CD4-positive, alpha-beta memory T cell (primary cell): ENCODE results near the gene THSD7A. TPM values are rescaled to one million over a fixed set of nuclear protein-coding genes. Genes with fewer than 3 reads are reported as not detected.

Experiments used
- CTCF ChIA-PET: fragments of 350-600 bp; sonication (Branson Sonifier 250); formaldehyde crosslinking; loops from one replicate; lab custom pipeline; 2021; ENCODE audit warnings: inconsistent platforms; ENCODE audit not compliant: partially characterized antibody; lab: Charles Lee
- POLR2A ChIA-PET: fragments of 350-600 bp; sonication (Branson Sonifier 250); formaldehyde crosslinking; loops from one replicate; lab custom pipeline; 2021; ENCODE audit not compliant: partially characterized antibody; lab: Charles Lee
- DNase-seq, 5 donors: peaks; one replicate each; pipeline versions ENCODE4 v3.0.0 to v3.0.0-alpha.2; 2020 to 2022; ENCODE audit warnings: mixed read lengths in 1 of 5
- H3K27ac ChIP-seq: one replicate; pipeline ENCODE4 v1.7.0; 2013; ENCODE audit warnings: low read depth, low read length
- H3K27me3 ChIP-seq: 2 replicates; pipeline ENCODE4 v1.7.0; 2013; ENCODE audit warnings: mild to moderate bottlenecking, low read length, moderate library complexity; ENCODE audit not compliant: insufficient read depth
- H3K36me3 ChIP-seq: 2 replicates; pipeline ENCODE4 v1.7.0; 2013; ENCODE audit warnings: mild to moderate bottlenecking, low read length, moderate library complexity; ENCODE audit not compliant: insufficient read depth
- H3K4me1 ChIP-seq: 2 replicates; pipeline ENCODE4 v1.7.0; 2013; ENCODE audit warnings: mild to moderate bottlenecking, low read length, moderate library complexity; ENCODE audit not compliant: insufficient read depth
- H3K4me3 ChIP-seq, 2 donors: one replicate each; pipeline ENCODE4 v1.7.0; 2013; ENCODE audit warnings: low read length in 2 of 2, mild to moderate bottlenecking in 1 of 2
- H3K9me3 ChIP-seq, 2 donors: one replicate each; pipeline ENCODE4 v1.7.0; 2013; ENCODE audit warnings: low read length in 2 of 2, control low read depth in 1 of 2; ENCODE audit not compliant: control insufficient read depth in 1 of 2
- H3K27ac Mint-ChIP-seq, 7 donors: one replicate each; pipeline ENCODE4 v1.8.0; 2020 to 2021; ENCODE audit warnings: mixed read lengths in 7 of 7, mild to moderate bottlenecking in 6 of 7, inconsistent platforms in 3 of 7, moderate library complexity in 3 of 7
- H3K27me3 Mint-ChIP-seq, 2 donors: one replicate each; pipeline ENCODE4 v1.8.0; 2020 to 2021; ENCODE audit warnings: mixed read lengths in 2 of 2
- H3K36me3 Mint-ChIP-seq, 2 donors: one replicate each; pipeline ENCODE4 v1.8.0; 2020 to 2021; ENCODE audit warnings: mixed read lengths in 2 of 2, inconsistent platforms in 1 of 2, mild to moderate bottlenecking in 1 of 2
- H3K4me1 Mint-ChIP-seq, 4 donors: one replicate each; pipeline ENCODE4 v1.8.0; 2020 to 2021; ENCODE audit warnings: mixed read lengths in 4 of 4, mild to moderate bottlenecking in 1 of 4
- H3K4me3 Mint-ChIP-seq, 8 donors: one replicate each; pipeline ENCODE4 v1.8.0; 2020 to 2021; ENCODE audit warnings: mixed read lengths in 8 of 8, mild to moderate bottlenecking in 7 of 8, moderate library complexity in 6 of 8, inconsistent platforms in 3 of 8
- H3K9me3 Mint-ChIP-seq, 8 donors: one replicate each; pipeline ENCODE4 v1.8.0; 2020 to 2021; ENCODE audit warnings: mixed read lengths in 8 of 8, mild to moderate bottlenecking in 5 of 8, inconsistent platforms in 3 of 8, moderate library complexity in 1 of 8
- intact Hi-C: fragments of 100-400 bp; cut with micrococcal nuclease; formaldehyde crosslinking; loops from one replicate; pipeline ENCODE4 v1.15.1; 2023
- polyA plus RNA-seq, 2 donors: library from polyadenylated mRNA; unstranded; fragments of 300-500 nt; fragmentation: Illumina TruSeq; gene quantifications; one replicate each; pipeline ENCODE4 v1.2.3, GENCODE V29; 2021
- total RNA-seq, 2 experiments: library from RNA; stranded (reverse); gene quantifications; one replicate each; pipeline ENCODE4 v1.2.3, GENCODE V29; 2021

The THSD7A gene, protein sequence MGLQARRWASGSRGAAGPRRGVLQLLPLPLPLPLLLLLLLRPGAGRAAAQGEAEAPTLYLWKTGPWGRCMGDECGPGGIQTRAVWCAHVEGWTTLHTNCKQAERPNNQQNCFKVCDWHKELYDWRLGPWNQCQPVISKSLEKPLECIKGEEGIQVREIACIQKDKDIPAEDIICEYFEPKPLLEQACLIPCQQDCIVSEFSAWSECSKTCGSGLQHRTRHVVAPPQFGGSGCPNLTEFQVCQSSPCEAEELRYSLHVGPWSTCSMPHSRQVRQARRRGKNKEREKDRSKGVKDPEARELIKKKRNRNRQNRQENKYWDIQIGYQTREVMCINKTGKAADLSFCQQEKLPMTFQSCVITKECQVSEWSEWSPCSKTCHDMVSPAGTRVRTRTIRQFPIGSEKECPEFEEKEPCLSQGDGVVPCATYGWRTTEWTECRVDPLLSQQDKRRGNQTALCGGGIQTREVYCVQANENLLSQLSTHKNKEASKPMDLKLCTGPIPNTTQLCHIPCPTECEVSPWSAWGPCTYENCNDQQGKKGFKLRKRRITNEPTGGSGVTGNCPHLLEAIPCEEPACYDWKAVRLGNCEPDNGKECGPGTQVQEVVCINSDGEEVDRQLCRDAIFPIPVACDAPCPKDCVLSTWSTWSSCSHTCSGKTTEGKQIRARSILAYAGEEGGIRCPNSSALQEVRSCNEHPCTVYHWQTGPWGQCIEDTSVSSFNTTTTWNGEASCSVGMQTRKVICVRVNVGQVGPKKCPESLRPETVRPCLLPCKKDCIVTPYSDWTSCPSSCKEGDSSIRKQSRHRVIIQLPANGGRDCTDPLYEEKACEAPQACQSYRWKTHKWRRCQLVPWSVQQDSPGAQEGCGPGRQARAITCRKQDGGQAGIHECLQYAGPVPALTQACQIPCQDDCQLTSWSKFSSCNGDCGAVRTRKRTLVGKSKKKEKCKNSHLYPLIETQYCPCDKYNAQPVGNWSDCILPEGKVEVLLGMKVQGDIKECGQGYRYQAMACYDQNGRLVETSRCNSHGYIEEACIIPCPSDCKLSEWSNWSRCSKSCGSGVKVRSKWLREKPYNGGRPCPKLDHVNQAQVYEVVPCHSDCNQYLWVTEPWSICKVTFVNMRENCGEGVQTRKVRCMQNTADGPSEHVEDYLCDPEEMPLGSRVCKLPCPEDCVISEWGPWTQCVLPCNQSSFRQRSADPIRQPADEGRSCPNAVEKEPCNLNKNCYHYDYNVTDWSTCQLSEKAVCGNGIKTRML (N-terminal part only)
- not detected for total RNA-seq
- polyA plus RNA-seq = not detected

DNA sequence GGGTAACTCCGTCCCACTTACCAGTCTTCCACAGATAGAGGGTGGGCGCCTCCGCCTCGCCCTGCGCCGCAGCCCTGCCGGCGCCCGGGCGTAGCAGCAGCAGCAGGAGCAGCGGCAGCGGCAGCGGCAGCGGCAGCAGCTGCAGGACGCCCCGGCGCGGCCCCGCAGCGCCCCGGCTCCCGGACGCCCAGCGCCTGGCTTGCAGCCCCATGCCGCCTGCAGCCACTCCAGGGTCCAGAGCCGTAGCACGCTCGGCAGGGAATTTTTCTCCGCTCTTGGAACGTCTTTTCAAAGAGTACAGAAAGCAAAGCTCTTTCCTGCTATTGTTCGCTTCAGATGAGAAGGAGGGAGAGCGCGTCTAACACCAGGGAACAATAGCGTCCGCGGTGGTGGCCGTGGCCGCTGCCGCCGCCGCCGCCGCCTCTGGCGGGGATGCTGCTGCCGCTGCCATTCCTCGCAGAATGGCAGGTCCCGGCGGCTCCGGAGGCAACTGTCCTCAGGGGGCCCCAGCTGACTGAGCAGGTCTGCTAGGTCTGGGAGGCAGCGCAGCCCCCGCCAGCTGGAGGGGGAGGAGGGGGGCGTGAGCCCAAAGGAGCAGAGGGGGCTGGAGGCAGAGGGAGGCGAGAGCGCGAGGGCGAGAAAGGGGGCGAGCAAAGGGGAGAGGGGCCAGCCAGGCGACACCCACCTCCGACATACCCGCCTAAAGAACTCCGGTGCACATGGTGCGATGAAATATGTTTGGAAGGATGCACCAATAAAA is at the start of gene THSD7A:
Gene THSD7A, minus strand, starts transcription at position 463 of the 760 bp plus-strand sequence. Its CDS starts 252 bp downstream, at position 211.
- no peaks in the 10 kb centered on the region for H3K9me3 ChIP-seq
- H3K4me1 Mint-ChIP-seq = peaks cover 0 to 10% (median 5%) of the 10 kb centered on the region in 4 donors
- intact Hi-C loops = no loop called here
- H3K9me3 Mint-ChIP-seq = no peaks in the 10 kb centered on the region
- peaks cover 16 to 20% of the 10 kb centered on the region in 2 donors for H3K27me3 Mint-ChIP-seq
- peaks cover 4% of the 10 kb centered on the region for H3K4me1 ChIP-seq
- no peaks in the 10 kb centered on the region for H3K36me3 Mint-ChIP-seq
- H3K27ac ChIP-seq = no peak within 1 kb of the TSS
- H3K27ac Mint-ChIP-seq = no peak within 1 kb of the TSS
- DNase-seq = peak in 4 of 5 donors; percentile 3 to 31 (median 4)
- H3K4me3 ChIP-seq = no peak within 1 kb of the TSS
- ChIA-PET CTCF (no interaction called here), POLR2A (no interaction called here)
- peaks cover 8% of the 10 kb centered on the region for H3K27me3 ChIP-seq
- H3K4me3 Mint-ChIP-seq = peak within 1 kb of the TSS in 7 of 8 donors; percentile 14 to 65 (median 47)
- no peaks in the 10 kb centered on the region for H3K36me3 ChIP-seq

GRCh38 chr7:11881680-11882079 is 49.7 kb upstream of the THSD7A start:
- Histone ChIP-seq H3K36me3 (no peaks in the 10 kb centered on the region), H3K27me3 (no peaks in the 10 kb centered on the region), H3K4me3 (no peak overlapping the region), H3K27ac (no peak overlapping the region), H3K4me1 (no peaks in the 10 kb centered on the region), H3K9me3 (no peaks in the 10 kb centered on the region)
- no peaks in the 10 kb centered on the region for H3K4me1 Mint-ChIP-seq
- H3K27ac Mint-ChIP-seq = no peak overlapping the region
- no peaks in the 10 kb centered on the region for H3K36me3 Mint-ChIP-seq
- no peak overlapping the region for H3K4me3 Mint-ChIP-seq
- intact Hi-C loops = no loop called here
- H3K9me3 Mint-ChIP-seq = peaks cover 0 to 3% (median 0%) of the 10 kb centered on the region in 8 donors
- CTCF ChIA-PET = no interaction called here
- H3K27me3 Mint-ChIP-seq = no peaks in the 10 kb centered on the region
- POLR2A ChIA-PET = no interaction called here
- no peak for DNase-seq

DNA sequence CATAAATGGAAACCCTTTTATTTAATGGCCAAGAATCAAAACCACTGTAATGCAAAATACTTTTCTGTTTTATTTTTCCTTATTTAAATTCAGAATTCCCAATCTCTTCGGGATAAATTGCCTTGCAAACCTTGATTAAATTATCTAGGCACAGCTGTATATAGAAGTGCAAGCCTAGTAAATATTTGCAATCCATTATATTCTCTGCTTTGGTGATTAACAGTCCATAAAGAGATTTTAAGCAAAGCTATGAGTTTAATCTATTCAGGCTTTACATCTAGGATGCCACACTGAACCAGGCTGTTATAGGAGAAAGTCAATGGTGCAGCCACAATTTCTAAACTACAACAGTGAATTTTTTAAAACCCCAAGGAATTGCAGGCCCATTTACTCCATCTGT is 43.6 kb upstream of the THSD7A start:
- no peaks in the 10 kb centered on the region for H3K36me3 ChIP-seq
- POLR2A ChIA-PET = no interaction called here
- no peak for DNase-seq
- H3K27ac ChIP-seq = no peak overlapping the region
- intact Hi-C loops = no loop called here
- no peak overlapping the region for H3K4me3 Mint-ChIP-seq
- H3K27me3 ChIP-seq = no peaks in the 10 kb centered on the region
- H3K9me3 ChIP-seq = no peaks in the 10 kb centered on the region
- H3K9me3 Mint-ChIP-seq = no peaks in the 10 kb centered on the region
- CTCF ChIA-PET = no interaction called here
- H3K4me3 ChIP-seq = no peak overlapping the region
- no peaks in the 10 kb centered on the region for H3K4me1 Mint-ChIP-seq
- H3K27ac Mint-ChIP-seq = no peak overlapping the region
- no peaks in the 10 kb centered on the region for H3K27me3 Mint-ChIP-seq
- no peaks in the 10 kb centered on the region for H3K36me3 Mint-ChIP-seq
- no peaks in the 10 kb centered on the region for H3K4me1 ChIP-seq

GRCh38 chr7:11865671-11866070 is 33.7 kb upstream of the THSD7A start:
- Mint-ChIP-seq H3K4me3 (no peak overlapping the region), H3K36me3 (no peaks in the 10 kb centered on the region), H3K9me3 (peaks cover 0 to 19% (median 5%) of the 10 kb centered on the region in 8 donors), H3K4me1 (no peaks in the 10 kb centered on the region), H3K27ac (no peak overlapping the region), H3K27me3 (no peaks in the 10 kb centered on the region)
- H3K4me1 ChIP-seq = no peaks in the 10 kb centered on the region
- DNase-seq = no peak
- POLR2A ChIA-PET = no interaction called here
- H3K27me3 ChIP-seq = no peaks in the 10 kb centered on the region
- CTCF ChIA-PET = no interaction called here
- intact Hi-C loops = no loop called here
- H3K27ac ChIP-seq = no peak overlapping the region
- H3K4me3 ChIP-seq = no peak overlapping the region
- H3K9me3 ChIP-seq = no peaks in the 10 kb centered on the region
- H3K36me3 ChIP-seq = no peaks in the 10 kb centered on the region

DNA sequence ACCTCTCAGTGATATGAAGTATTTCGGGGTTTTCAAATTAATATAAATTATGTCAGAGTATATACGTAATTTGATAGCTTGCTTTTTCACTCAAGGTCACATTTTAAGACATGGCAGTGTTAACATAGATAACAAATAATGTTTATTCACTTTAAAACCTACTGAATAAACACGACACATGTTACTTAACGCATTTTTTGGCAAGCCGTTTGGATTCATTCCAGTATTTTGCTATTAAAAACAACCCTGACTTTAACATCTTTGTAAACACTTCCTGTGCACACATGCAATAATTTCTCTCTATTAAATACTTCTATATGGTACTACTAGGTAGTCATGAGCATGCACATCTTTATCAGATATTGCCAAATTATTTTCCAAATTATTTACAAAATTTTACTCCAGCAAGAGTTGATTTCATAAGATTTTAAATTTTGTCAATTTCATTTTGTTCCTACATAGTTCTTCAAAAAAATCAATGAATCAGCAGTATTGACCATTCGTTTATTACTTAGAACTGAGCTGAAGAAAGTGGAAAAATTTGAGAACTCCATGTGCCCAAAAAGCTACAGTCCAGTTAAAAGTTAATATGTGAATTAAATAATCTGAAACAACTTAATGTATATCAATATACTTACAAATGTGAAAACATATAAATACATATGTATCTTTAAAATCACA is 26.8 kb upstream of the THSD7A start:
- no peak for DNase-seq
- H3K36me3 ChIP-seq = no peaks in the 10 kb centered on the region
- ChIA-PET CTCF (no interaction called here), POLR2A (no interaction called here)
- H3K4me1 ChIP-seq = no peaks in the 10 kb centered on the region
- H3K27ac ChIP-seq = no peak overlapping the region
- Mint-ChIP-seq H3K4me3 (no peak overlapping the region), H3K4me1 (no peaks in the 10 kb centered on the region), H3K9me3 (no peaks in the 10 kb centered on the region), H3K27ac (no peak overlapping the region), H3K27me3 (no peaks in the 10 kb centered on the region), H3K36me3 (no peaks in the 10 kb centered on the region)
- H3K9me3 ChIP-seq = no peaks in the 10 kb centered on the region
- H3K27me3 ChIP-seq = no peaks in the 10 kb centered on the region
- no peak overlapping the region for H3K4me3 ChIP-seq
- intact Hi-C loops = no loop called here

GRCh38 chr7:11858026-11858425 is 26.0 kb upstream of the THSD7A start:
- Histone ChIP-seq H3K27ac (no peak overlapping the region), H3K4me1 (no peaks in the 10 kb centered on the region), H3K27me3 (no peaks in the 10 kb centered on the region), H3K36me3 (no peaks in the 10 kb centered on the region), H3K4me3 (no peak overlapping the region), H3K9me3 (no peaks in the 10 kb centered on the region)
- no peak for DNase-seq
- peaks cover 0 to 2% (median 0%) of the 10 kb centered on the region in 8 donors for H3K9me3 Mint-ChIP-seq
- ChIA-PET POLR2A (no interaction called here), CTCF (no interaction called here)
- H3K36me3 Mint-ChIP-seq = no peaks in the 10 kb centered on the region
- no peaks in the 10 kb centered on the region for H3K4me1 Mint-ChIP-seq
- H3K27me3 Mint-ChIP-seq = no peaks in the 10 kb centered on the region
- H3K4me3 Mint-ChIP-seq = no peak overlapping the region
- H3K27ac Mint-ChIP-seq = no peak overlapping the region
- intact Hi-C loops = no loop called here
